Muscle layer of duodenum (tissue), 2 donors: ENCODE measurements around the gene RNLS.

ENCODE experiments used
- H3K27ac ChIP-seq: one replicate; pipeline ENCODE4 v1.7.0; 2013; ENCODE audit warnings: mild to moderate bottlenecking, low read length
- H3K27me3 ChIP-seq: one replicate; pipeline ENCODE4 v1.7.0; 2013; ENCODE audit warnings: low read depth, mild to moderate bottlenecking, control low read depth, low read length
- H3K36me3 ChIP-seq, 2 donors: one replicate each; pipeline ENCODE4 v1.7.0; 2013; ENCODE audit warnings: low read length in 2 of 2, control low read depth in 1 of 2, mild to moderate bottlenecking in 1 of 2; ENCODE audit not compliant: insufficient read depth in 2 of 2, control insufficient read depth in 1 of 2
- H3K4me1 ChIP-seq, 2 donors: one replicate each; pipeline ENCODE4 v1.7.0; 2013; ENCODE audit warnings: low read length in 2 of 2, mild to moderate bottlenecking in 2 of 2, control low read depth in 1 of 2, moderate library complexity in 1 of 2; ENCODE audit not compliant: insufficient read depth in 2 of 2, control insufficient read depth in 1 of 2
- H3K4me3 ChIP-seq, 2 donors: one replicate each; pipeline ENCODE4 v1.7.0; 2013; ENCODE audit warnings: low read length in 2 of 2, low read depth in 1 of 2, mild to moderate bottlenecking in 1 of 2
- H3K9me3 ChIP-seq, 2 donors: one replicate each; pipeline ENCODE4 v1.7.0; 2013; ENCODE audit warnings: low read length in 2 of 2, control low read depth in 1 of 2, mild to moderate bottlenecking in 1 of 2; ENCODE audit not compliant: control insufficient read depth in 1 of 2
- donor health status: healthy.

RNLS gene

DNA sequence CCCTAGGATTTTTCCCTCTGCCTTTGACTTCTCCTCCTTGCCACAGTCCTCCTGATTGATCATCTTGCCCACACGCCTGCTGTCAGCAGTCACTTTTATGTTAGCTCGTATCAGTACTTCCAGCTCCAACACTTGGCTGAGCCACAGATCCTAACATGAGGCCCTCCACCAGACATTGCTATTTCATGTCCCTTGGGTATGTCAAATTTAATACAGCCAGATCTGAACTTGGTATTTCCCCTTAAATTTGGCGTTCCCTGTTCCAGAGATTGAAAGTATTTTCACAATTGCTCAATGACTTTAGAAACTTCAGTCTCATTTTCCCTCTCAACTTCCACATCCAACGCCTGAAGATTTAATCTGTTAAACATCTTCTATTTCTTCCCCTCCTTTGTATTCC, 140.4 kb downstream of the RNLS start:
- H3K9me3 ChIP-seq = no peaks in the 10 kb centered on the region
- no peak overlapping the region for H3K4me3 ChIP-seq
- H3K27me3 ChIP-seq = no peaks in the 10 kb centered on the region
- H3K36me3 ChIP-seq = no peaks in the 10 kb centered on the region
- H3K4me1 ChIP-seq = no peaks in the 10 kb centered on the region
- H3K27ac ChIP-seq = no peak overlapping the region

DNA sequence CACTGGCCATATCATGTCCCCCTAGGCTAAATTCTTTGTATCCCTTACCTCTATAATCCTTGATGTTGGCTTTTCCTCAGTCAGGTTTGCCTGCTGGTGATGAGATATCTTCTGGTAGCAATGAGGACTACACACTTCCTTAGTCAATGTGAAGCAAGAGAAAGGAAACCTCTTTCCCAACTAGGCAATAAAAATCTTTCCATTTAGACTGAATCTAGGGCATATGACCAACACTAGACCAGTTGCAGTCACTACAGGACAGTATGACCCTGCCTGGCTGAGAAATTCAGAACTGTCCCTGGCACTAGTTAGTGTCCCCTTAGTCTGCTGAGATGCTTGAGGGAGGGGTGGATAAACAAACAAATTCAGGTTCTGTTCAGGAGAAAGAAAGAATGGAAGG, 142.6 kb downstream of the RNLS start:
- Histone ChIP-seq H3K4me1 (no peaks in the 10 kb centered on the region), H3K27ac (no peak overlapping the region)

DNA sequence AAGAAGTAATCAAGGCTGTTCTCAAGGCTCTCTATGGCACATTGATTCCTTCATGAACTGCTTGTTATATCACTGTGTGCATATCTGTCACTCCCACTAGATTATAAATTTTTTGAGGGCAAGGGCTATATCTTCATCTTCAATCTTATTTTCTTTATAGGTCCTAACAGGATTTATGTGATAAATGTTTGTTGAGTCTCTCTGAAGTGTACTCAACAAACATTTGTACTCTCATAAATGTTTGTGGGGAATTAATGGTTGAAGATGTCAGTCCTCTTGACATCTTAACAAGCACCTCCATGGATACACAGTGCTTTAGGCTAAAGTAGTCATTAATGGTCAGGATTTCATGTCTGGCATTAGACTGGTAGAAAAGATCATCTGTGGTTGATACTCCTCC, 143.2 kb downstream of the RNLS start:
- no peaks in the 10 kb centered on the region for H3K36me3 ChIP-seq
- no peaks in the 10 kb centered on the region for H3K4me1 ChIP-seq
- no peak overlapping the region for H3K4me3 ChIP-seq

More for the DNA sequence above, 142.6 kb downstream of the RNLS start:
- Histone ChIP-seq H3K9me3 (no peaks in the 10 kb centered on the region), H3K27me3 (no peaks in the 10 kb centered on the region), H3K4me3 (no peak overlapping the region), H3K36me3 (no peaks in the 10 kb centered on the region)

DNA sequence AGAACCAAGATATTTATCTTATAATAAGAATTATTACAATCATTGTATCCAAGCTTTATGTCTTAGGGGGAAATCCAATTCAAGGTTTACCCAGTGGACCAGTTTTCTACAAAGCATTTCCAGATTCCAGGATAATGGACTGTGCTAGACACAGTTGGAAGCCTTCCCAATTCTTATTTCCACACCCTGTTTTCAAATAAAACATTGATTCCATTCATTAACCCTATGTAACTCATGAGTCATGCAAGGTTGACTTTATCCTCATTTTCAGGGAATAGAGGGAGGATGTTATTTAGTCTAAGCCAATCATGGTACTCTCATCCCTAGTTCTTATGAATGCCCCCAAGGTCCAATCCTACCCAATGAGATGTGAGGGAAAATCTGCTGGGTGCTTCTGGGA, 145.7 kb downstream of the RNLS start:
- no peak overlapping the region for H3K4me3 ChIP-seq
- H3K9me3 ChIP-seq = no peaks in the 10 kb centered on the region
- H3K27me3 ChIP-seq = no peaks in the 10 kb centered on the region
- no peaks in the 10 kb centered on the region for H3K36me3 ChIP-seq
- no peaks in the 10 kb centered on the region for H3K4me1 ChIP-seq
- H3K27ac ChIP-seq = no peak overlapping the region

More for the DNA sequence above, 143.2 kb downstream of the RNLS start:
- Histone ChIP-seq H3K27me3 (no peaks in the 10 kb centered on the region), H3K9me3 (no peaks in the 10 kb centered on the region), H3K27ac (no peak overlapping the region)

DNA sequence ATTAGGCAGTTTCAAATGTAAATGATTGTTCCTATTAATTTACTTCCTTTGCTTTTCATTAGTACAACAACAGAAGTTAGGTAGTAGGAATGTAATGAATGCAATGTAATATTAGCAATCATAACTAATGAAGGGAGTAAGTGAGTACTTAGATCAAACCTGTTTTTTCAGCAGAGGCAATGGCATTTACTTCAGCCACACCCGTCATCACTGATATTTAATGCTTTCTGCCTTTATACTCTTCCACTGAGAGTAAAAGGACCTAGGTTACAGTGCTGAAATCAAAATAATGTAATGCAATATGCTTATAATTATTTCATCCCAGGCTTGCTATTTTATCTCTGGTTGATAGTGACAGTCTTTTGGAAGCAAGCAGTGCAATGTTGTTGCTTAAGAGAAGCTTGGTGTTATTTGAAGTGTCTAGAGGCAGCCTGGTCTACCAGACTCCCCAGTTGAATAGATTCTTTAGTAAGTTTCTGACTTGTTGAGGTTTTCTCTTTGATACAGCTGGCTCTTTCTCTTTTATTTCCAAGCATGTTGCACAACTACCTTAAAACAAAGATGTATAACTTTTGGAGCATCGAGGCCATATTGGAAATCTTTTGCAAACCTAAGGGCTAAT, 149.4 kb downstream of the RNLS start:
- no peaks in the 10 kb centered on the region for H3K4me1 ChIP-seq
- no peaks in the 10 kb centered on the region for H3K36me3 ChIP-seq
- no peaks in the 10 kb centered on the region for H3K9me3 ChIP-seq

DNA sequence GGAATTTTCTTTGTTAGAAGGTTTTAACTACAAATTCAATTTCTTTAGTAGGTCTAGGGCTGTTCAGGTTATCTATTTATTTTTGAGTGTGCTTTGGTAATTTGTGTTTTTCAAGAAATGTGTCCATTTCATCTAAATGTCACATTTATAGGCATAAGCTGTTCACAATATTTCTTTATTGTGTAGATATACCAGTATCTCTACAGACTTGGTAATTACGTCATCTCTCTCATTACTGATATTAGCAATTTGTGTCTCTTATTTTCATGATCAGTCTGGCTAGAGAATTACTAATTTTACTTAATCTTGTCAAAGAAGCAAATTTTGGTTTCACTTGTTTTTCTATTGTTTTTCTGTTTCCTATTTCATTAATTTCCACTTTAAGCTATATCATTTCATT, 152.0 kb downstream of the RNLS start:
- Histone ChIP-seq H3K27ac (no peak overlapping the region), H3K4me1 (no peaks in the 10 kb centered on the region)

More for the DNA sequence above, 149.4 kb downstream of the RNLS start:
- Histone ChIP-seq H3K27me3 (no peaks in the 10 kb centered on the region), H3K4me3 (no peak overlapping the region), H3K27ac (no peak overlapping the region)

DNA sequence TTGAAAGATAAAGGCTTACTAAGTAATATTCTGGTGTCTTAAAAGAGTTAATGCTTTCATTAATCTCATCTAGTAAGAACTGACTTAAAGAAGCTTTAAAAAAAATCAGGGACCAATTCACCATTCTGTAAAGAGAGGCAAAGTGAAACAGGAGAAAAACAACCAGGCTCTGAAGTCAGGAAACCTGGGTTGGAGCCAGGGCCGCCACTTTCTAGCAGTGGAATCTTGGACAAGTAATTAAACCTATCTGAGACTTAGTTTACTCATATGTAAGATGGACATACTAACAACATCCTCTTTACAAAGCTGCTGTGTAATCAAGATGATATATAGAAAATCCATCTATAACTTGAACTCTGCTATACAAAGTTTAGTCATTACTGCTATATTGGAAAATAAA, 154.1 kb downstream of the RNLS start:
- no peak overlapping the region for H3K4me3 ChIP-seq
- no peak overlapping the region for H3K27ac ChIP-seq
- H3K27me3 ChIP-seq = no peaks in the 10 kb centered on the region
- H3K36me3 ChIP-seq = no peaks in the 10 kb centered on the region
- H3K4me1 ChIP-seq = no peaks in the 10 kb centered on the region
- no peaks in the 10 kb centered on the region for H3K9me3 ChIP-seq

More for the DNA sequence above, 152.0 kb downstream of the RNLS start:
- Histone ChIP-seq H3K9me3 (no peaks in the 10 kb centered on the region), H3K4me3 (no peak overlapping the region), H3K36me3 (no peaks in the 10 kb centered on the region), H3K27me3 (no peaks in the 10 kb centered on the region)

DNA sequence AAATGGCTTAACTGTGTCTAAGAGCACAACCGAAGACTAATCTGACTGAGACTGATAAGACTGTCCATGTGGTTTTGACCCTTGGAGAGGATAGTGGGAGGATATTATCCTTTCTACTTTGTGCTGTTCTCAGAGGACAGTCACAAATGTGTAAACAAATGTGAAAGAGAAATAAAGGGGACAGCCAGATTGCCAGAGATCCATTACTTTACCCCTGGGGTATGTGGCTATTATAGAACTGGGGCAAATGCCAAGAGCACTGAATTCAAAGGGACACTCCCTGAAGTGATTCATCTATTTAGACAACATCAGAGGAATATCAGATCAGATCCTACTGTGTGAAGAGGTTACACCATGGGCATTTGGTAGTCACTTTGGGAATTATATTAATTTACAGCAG, 154.7 kb downstream of the RNLS start:
- Histone ChIP-seq H3K4me1 (no peaks in the 10 kb centered on the region), H3K36me3 (no peaks in the 10 kb centered on the region), H3K27me3 (no peaks in the 10 kb centered on the region), H3K27ac (no peak overlapping the region), H3K9me3 (no peaks in the 10 kb centered on the region), H3K4me3 (no peak overlapping the region)

DNA sequence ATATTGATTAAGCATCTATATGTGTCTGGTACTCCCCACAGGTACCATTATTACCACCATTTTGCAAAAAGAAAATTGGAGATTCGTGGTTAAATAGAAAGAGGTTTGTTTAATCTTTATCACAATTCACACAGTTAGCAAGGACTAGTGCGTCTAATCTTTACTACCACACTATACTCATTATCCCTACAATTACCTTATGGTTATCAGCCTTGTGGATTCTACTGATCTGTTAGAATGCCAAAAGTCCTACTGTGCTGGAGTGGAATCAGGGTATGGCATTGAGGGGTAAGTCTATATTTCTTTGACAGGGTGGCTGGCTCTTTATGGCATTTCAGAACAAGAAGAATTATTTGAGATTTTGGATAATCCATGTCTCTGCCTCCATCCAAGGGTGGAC, 156.1 kb downstream of the RNLS start:
- Histone ChIP-seq H3K36me3 (no peaks in the 10 kb centered on the region), H3K27me3 (no peaks in the 10 kb centered on the region), H3K27ac (no peak overlapping the region), H3K4me1 (no peaks in the 10 kb centered on the region), H3K4me3 (no peak overlapping the region), H3K9me3 (no peaks in the 10 kb centered on the region)

DNA sequence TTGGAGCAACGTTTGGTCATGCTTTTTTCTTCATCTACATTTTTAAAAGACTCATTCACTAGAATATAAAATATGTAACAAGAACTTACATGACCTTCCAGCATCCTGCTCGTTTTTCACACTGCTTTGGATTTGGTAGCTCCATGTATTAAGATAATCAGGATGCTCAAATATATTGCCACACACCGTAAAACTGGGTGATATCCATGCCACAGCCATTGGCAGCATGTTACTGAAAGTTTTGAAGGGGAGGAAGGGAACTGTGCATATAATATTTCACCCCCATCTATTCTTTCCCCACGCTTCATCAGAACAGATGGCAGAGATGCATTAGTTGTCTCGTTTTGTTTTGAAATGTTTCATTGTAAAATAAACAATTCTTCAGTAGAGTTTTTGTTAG, 158.2 kb downstream of the RNLS start:
- no peak overlapping the region for H3K27ac ChIP-seq
- H3K9me3 ChIP-seq = no peaks in the 10 kb centered on the region
- H3K4me3 ChIP-seq = no peak overlapping the region
- no peaks in the 10 kb centered on the region for H3K4me1 ChIP-seq
- no peaks in the 10 kb centered on the region for H3K36me3 ChIP-seq
- no peaks in the 10 kb centered on the region for H3K27me3 ChIP-seq

DNA sequence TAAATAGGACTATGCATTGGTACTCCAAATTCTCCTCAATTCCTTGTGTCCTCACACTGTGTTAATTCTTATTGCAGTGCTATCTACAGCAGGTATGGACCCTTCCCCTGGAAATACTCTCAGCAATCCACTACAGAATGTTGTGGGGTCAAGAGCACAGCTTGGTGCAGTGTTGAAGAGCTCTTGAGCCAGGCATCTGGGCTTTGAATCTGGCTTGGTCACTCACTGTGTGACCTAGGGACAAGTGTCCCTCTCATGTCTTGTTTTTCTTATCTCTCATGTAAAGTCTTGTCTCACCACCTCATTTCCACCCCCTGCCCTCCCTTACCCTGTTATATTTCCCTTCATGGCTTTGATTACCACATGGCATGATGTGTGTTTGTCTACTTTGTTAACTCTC, 159.4 kb downstream of the RNLS start:
- Histone ChIP-seq H3K4me1 (no peaks in the 10 kb centered on the region), H3K27ac (no peak overlapping the region), H3K27me3 (no peaks in the 10 kb centered on the region), H3K4me3 (no peak overlapping the region), H3K36me3 (no peaks in the 10 kb centered on the region), H3K9me3 (no peaks in the 10 kb centered on the region)

DNA sequence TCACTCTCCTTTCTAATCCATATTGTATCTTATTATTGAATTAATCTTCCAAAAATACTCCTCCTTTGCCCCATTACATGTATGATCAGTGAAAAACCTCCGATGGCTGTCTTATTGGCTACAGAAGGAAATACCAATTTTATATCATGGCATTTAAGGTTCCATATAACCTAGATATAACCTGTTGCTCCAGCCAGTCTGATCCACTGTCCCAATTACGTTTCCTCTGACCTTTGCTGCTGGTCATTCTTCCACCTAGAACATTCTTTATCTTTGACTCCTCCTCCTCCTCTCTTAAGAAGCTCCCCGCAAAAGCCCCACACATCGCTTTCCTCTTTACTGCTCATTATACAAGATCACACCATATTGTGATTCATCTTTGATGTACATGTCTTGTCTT, 161.5 kb downstream of the RNLS start:
- no peaks in the 10 kb centered on the region for H3K27me3 ChIP-seq
- no peak overlapping the region for H3K4me3 ChIP-seq
- no peaks in the 10 kb centered on the region for H3K36me3 ChIP-seq
- no peak overlapping the region for H3K27ac ChIP-seq
- H3K4me1 ChIP-seq = no peaks in the 10 kb centered on the region
- H3K9me3 ChIP-seq = no peaks in the 10 kb centered on the region
